COR-L47 (cell line): ENCODE results near the gene LPIN2.

ENCODE experiments used
- DNase-seq: peaks from one replicate; lab custom pipeline; 2025; lab: John Stamatoyannopoulos, UW

The LPIN2 gene

GRCh38 chr18:2979871-2980790 is 32.8 kb downstream of the LPIN2 start:
- no peak for DNase-seq

GRCh38 chr18:2979129-2979528 is 33.8 kb downstream of the LPIN2 start:
- no peak for DNase-seq

GRCh38 chr18:2978661-2979106 is 34.3 kb downstream of the LPIN2 start:
- DNase-seq = no peak

- no peak for DNase-seq
These were observed 34.7 kb downstream of the LPIN2 start for GRCh38 chr18:2978208-2978607.

- DNase-seq = no peak
These were observed 36.5 kb downstream of the LPIN2 start for GRCh38 chr18:2976218-2977132.

- no peak for DNase-seq
These were observed 38.2 kb downstream of the LPIN2 start for GRCh38 chr18:2974731-2975130.

- no peak for DNase-seq
These were observed 41.0 kb downstream of the LPIN2 start for GRCh38 chr18:2971741-2972552.

GRCh38 chr18:2970772-2971659 is 41.9 kb downstream of the LPIN2 start:
- DNase-seq = no peak

GRCh38 chr18:2970344-2970743 is 42.6 kb downstream of the LPIN2 start:
- DNase-seq = no peak

- DNase-seq = no peak
These were observed 43.2 kb downstream of the LPIN2 start for GRCh38 chr18:2969695-2970094.

- DNase-seq = no peak
These were observed 44.3 kb downstream of the LPIN2 start for GRCh38 chr18:2968606-2969005.

- no peak for DNase-seq
These were observed 45.1 kb downstream of the LPIN2 start for GRCh38 chr18:2967820-2968219.

GRCh38 chr18:2967357-2967756 is 45.6 kb downstream of the LPIN2 start:
- DNase-seq = no peak

- no peak for DNase-seq
These were observed 46.4 kb downstream of the LPIN2 start for GRCh38 chr18:2966560-2966959.

- DNase-seq = no peak
These were observed 47.1 kb downstream of the LPIN2 start for GRCh38 chr18:2965797-2966196.

- DNase-seq = no peak
These were observed 48.5 kb downstream of the LPIN2 start for GRCh38 chr18:2964361-2965010.
